K562 (cell line): ENCODE results near the gene CSKMT. TPM values are rescaled to one million over a fixed set of nuclear protein-coding genes. Genes with fewer than 3 reads are reported as not detected.

Source experiments
- CHCHD3 ChIP-seq: fragments of 250-450 bp; sonication (Bioruptor Pico); IDR thresholded peaks from 2 replicates; pipeline ENCODE4 v2.1.2; 2022; ENCODE audit warnings: mild to moderate bottlenecking
- CHD1 ChIP-seq: fragments of 200-600 bp; sonication (generic); IDR thresholded peaks from one replicate; pipeline ENCODE4 v1.6.1; 2012; ENCODE audit warnings: mild to moderate bottlenecking, moderate library complexity, low read length, inconsistent platforms
- COPS2 ChIP-seq: fragments of 450-650 bp; conservative IDR thresholded peaks from 2 replicates; pipeline ENCODE4 v1.6.1; 2016; ENCODE audit warnings: mild to moderate bottlenecking, moderate library complexity
- DMBX1 ChIP-seq: fragments of 250-450 bp; sonication (Bioruptor Pico); IDR thresholded peaks from 2 replicates; pipeline ENCODE4 v1.8.0; 2022; ENCODE audit warnings: inconsistent platforms, mild to moderate bottlenecking, moderate library complexity, borderline replicate concordance
- ELF4 ChIP-seq: fragments of 450-650 bp; formaldehyde crosslinking; IDR thresholded peaks from 2 replicates; pipeline ENCODE4 v1.4.0; 2022; ENCODE audit warnings: missing genetic modification characterization
- GABPB2 ChIP-seq: fragments of 250-450 bp; sonication (Bioruptor Pico); conservative IDR thresholded peaks from 2 replicates; pipeline ENCODE4 v1.5.1; 2021; ENCODE audit warnings: mild to moderate bottlenecking
- GTF2B ChIP-seq: IDR thresholded peaks from 2 replicates; pipeline ENCODE4 v1.6.1; 2011; ENCODE audit not compliant: insufficient read length; ENCODE audit errors: extremely low read depth
- HNRNPK ChIP-seq: fragments of 200-400 bp; formaldehyde crosslinking; IDR thresholded peaks from one replicate; pipeline ENCODE4 v1.6.1; 2018; ENCODE audit warnings: mild to moderate bottlenecking, low read depth, low read length; ENCODE audit not compliant: poor library complexity, severe bottlenecking
- IFI16 ChIP-seq: fragments of 250-450 bp; sonication (Bioruptor Pico); IDR thresholded peaks from 2 replicates; pipeline ENCODE4 v2.1.2; 2022; ENCODE audit warnings: mild to moderate bottlenecking, inconsistent platforms
- MAFF ChIP-seq: IDR thresholded peaks from 2 replicates; pipeline ENCODE4 v1.6.1; 2012; ENCODE audit warnings: low read length, improper control_type of control experiment
- NKRF ChIP-seq: fragments of 450-650 bp; IDR thresholded peaks from 2 replicates; pipeline ENCODE4 v1.6.1; 2016; ENCODE audit warnings: borderline replicate concordance
- RCOR1 ChIP-seq, 2 experiments: IDR thresholded peaks; 2 replicates each; pipeline ENCODE4 v1.6.1; 2012; ENCODE audit warnings: low read depth in 2 of 2, low read length in 2 of 2, borderline replicate concordance in 1 of 2, improper control_type of control experiment in 1 of 2
- RREB1 ChIP-seq: fragments of 250-450 bp; sonication (Bioruptor Pico); IDR thresholded peaks from 2 replicates; pipeline ENCODE4 v1.4.0; 2020
- SAP30 ChIP-seq: fragments of 200-600 bp; sonication (generic); IDR thresholded peaks from 2 replicates; pipeline ENCODE4 v1.6.1; 2012; ENCODE audit warnings: borderline replicate concordance, low read depth, mild to moderate bottlenecking, moderate library complexity, low read length, control low read depth, inconsistent platforms; ENCODE audit not compliant: insufficient read depth, poor library complexity, severe bottlenecking
- SIRT6 ChIP-seq: IDR thresholded peaks from one replicate; pipeline ENCODE4 v1.6.1; 2012; ENCODE audit warnings: low read depth, mild to moderate bottlenecking, control low read depth, inconsistent platforms, low read length, moderate library complexity
- SREBF1 ChIP-seq: fragments of 150-350 bp; IDR thresholded peaks from 2 replicates; pipeline ENCODE4 v1.6.1; 2014; ENCODE audit warnings: antibody characterized with exemption, low read depth, low read length, borderline replicate concordance
- ZBTB17 ChIP-seq: fragments of 450-650 bp; formaldehyde crosslinking; IDR thresholded peaks from 2 replicates; pipeline ENCODE4 v1.4.0; 2020; ENCODE audit warnings: mild to moderate bottlenecking
- ZNF347 ChIP-seq: fragments of 450-650 bp; formaldehyde crosslinking; IDR thresholded peaks from 2 replicates; pipeline ENCODE4 v1.4.0; 2020; ENCODE audit warnings: low read depth, mild to moderate bottlenecking, moderate library complexity
- polyA plus RNA-seq, 8 experiments: library from polyadenylated mRNA; depleted of rRNA in 4 of 8; stranded (reverse) in 5 of 8; unstranded in 3 of 8; fragments of >200 nt; fragmentation: Nextera tagmentation in 2 of 8; fragmentation: Illumina TruSeq in 1 of 8; extraction: Ambion mirVana in 2 of 8; extraction: Trizol in 1 of 8; gene quantifications; 2 replicates each; pipeline versions ENCODE4 v1.2.1 to v1.2.3, GENCODE V29; 2011 to 2014; ENCODE audit warnings: inconsistent platforms in 1 of 8, missing spikeins in 1 of 8
- total RNA-seq, 7 experiments: library from RNA; depleted of rRNA in 6 of 7; stranded (reverse); fragments of >200 nt in 6 of 7; fragmentation: Illumina TruSeq in 2 of 7; extraction: Trizol in 2 of 7; gene quantifications; 2 replicates each; pipeline versions ENCODE4 v1.2.1 to v1.2.3, GENCODE V29; 2011 to 2021; ENCODE audit warnings: low replicate concordance in 1 of 7

The CSKMT gene
- total and polyA plus RNA-seq, 9 of the 15 experiments (the other 6 are each of a cell fraction or from before 2014, with no cell fraction given) = 10.3 to 108 (median 27.2) TPM

- TF ChIP-seq RREB1 (CRISPR knock-in tag) (no peak), DMBX1 (CRISPR knock-in tag) (no peak), IFI16 (CRISPR knock-in tag) (no peak), CHD1 (no peak), GTF2B (peak; percentile 94), MAFF (no peak), ELF4 (CRISPR knock-in tag) (peak; percentile 53), ZBTB17 (peak; percentile 85), SIRT6 (no peak), RCOR1 (IDR thresholded peaks at IDR 0.05; ENCODE audit: borderline replicate concordance in 1 of 2, low read depth in 2 of 2, low read length in 2 of 2) (peak in 1 of 2 experiments; percentile 32; a peak in 1 of 4 replicates), NKRF (no peak; the same call in 1 of the 2 replicates), COPS2 (no peak), SREBF1 (no peak), HNRNPK (no peak), ZNF347 (CRISPR knock-in tag) (no peak), SAP30 (peak; percentile 52), CHCHD3 (CRISPR knock-in tag) (peak; percentile 97), GABPB2 (no peak)
Measured at GRCh38 chr11:62665075-62665598, at the start of gene CSKMT, which contains the start of gene C11orf98 (continued).
